ENCODE results near the gene CDH13.

GRCh38 chr16:82965808-82966207 lies 339.0 kb downstream of the CDH13 start:
- TF ChIP-seq REST (tag by site-specific recombination; IDR thresholded peaks at IDR 0.05) (no peak), ZSCAN18 (tag by site-specific recombination; IDR thresholded peaks at IDR 0.05) (no peak), CTCF (tag by site-specific recombination; IDR thresholded peaks at IDR 0.05) (no peak), MZF1 (tag by site-specific recombination; IDR thresholded peaks at IDR 0.05; ENCODE audit: borderline replicate concordance) (no peak), HOXC10 (CRISPR knock-in tag; IDR thresholded peaks at IDR 0.05) (no peak), ZNF274 (IDR thresholded peaks at IDR 0.05; ENCODE audit: low read length) (no peak), ZNF274 (tag by site-specific recombination; IDR thresholded peaks at IDR 0.05; ENCODE audit: borderline replicate concordance) (no peak), GLIS1 (tag by site-specific recombination; IDR thresholded peaks at IDR 0.05) (no peak)

All from HEK293 (cell line).